Naive thymus-derived CD8-positive, alpha-beta T cell (primary cell): Measurements from ENCODE around the gene MALT1. TPM values are rescaled to one million over a fixed set of nuclear protein-coding genes. Genes with fewer than 3 reads are reported as not detected.
A peak's percentile ranks its signal among the peaks of the same experiment; 100 is the strongest.

Experiments used
- ATAC-seq, 2 donors: fragments of 150-1000 bp; cut with Tn5 transposase in 1 of 2; sonication (Bioruptor Pico), chemical (Tn5 transposase) in 1 of 2; 1 replicate in 1 of 2; 2 replicates in 1 of 2; pipeline ENCODE4 v1.10.0; 2021; ENCODE audit warnings: mild to moderate bottlenecking in 2 of 2, moderate library complexity in 2 of 2
- POLR2A ChIA-PET: fragments of 350-600 bp; sonication (Branson Sonifier 250); formaldehyde crosslinking; loops from one replicate; lab custom pipeline; 2021; ENCODE audit warnings: antibody characterized with exemption; lab: Charles Lee
- DNase-seq, 10 donors: peaks; one replicate each; pipeline versions ENCODE4 v3.0.0 to v3.0.0-alpha.2; 2020 to 2022
- H3K27ac Mint-ChIP-seq, 10 donors: one replicate each; pipeline ENCODE4 v1.8.0; 2020 to 2022; ENCODE audit warnings: mild to moderate bottlenecking in 10 of 10, mixed read lengths in 10 of 10, moderate library complexity in 4 of 10, inconsistent platforms in 1 of 10
- H3K27me3 Mint-ChIP-seq, 5 donors: one replicate each; pipeline ENCODE4 v1.8.0; 2021 to 2022; ENCODE audit warnings: mixed read lengths in 5 of 5
- H3K36me3 Mint-ChIP-seq, 3 donors: one replicate each; pipeline ENCODE4 v1.8.0; 2020 to 2022; ENCODE audit warnings: mixed read lengths in 3 of 3, mild to moderate bottlenecking in 2 of 3, inconsistent platforms in 1 of 3
- H3K4me1 Mint-ChIP-seq, 4 donors: one replicate each; pipeline ENCODE4 v1.8.0; 2021 to 2022; ENCODE audit warnings: mixed read lengths in 4 of 4
- H3K4me3 Mint-ChIP-seq, 10 donors: one replicate each; pipeline ENCODE4 v1.8.0; 2020 to 2022; ENCODE audit warnings: mild to moderate bottlenecking in 10 of 10, mixed read lengths in 10 of 10, moderate library complexity in 6 of 10, inconsistent platforms in 1 of 10
- H3K9me3 Mint-ChIP-seq, 9 donors: one replicate each; pipeline ENCODE4 v1.8.0; 2020 to 2022; ENCODE audit warnings: mixed read lengths in 9 of 9, mild to moderate bottlenecking in 3 of 9, inconsistent platforms in 1 of 9, moderate library complexity in 1 of 9
- polyA plus RNA-seq, 3 donors: library from polyadenylated mRNA; unstranded; fragments of 300-500 nt; fragmentation: Illumina TruSeq; gene quantifications; one replicate each; pipeline ENCODE4 v1.2.3, GENCODE V29; 2021
- total RNA-seq, 8 experiments: library from RNA in 2 of 8; stranded (reverse) in 2 of 8; gene quantifications; one replicate each; pipeline ENCODE4 v1.2.3 and lab custom pipeline; 2021 to 2026

The MALT1 gene
- total and polyA plus RNA-seq, 5 experiments from 2014 or later, result 24.7 to 78.6 (median 37.1) TPM

DNA sequence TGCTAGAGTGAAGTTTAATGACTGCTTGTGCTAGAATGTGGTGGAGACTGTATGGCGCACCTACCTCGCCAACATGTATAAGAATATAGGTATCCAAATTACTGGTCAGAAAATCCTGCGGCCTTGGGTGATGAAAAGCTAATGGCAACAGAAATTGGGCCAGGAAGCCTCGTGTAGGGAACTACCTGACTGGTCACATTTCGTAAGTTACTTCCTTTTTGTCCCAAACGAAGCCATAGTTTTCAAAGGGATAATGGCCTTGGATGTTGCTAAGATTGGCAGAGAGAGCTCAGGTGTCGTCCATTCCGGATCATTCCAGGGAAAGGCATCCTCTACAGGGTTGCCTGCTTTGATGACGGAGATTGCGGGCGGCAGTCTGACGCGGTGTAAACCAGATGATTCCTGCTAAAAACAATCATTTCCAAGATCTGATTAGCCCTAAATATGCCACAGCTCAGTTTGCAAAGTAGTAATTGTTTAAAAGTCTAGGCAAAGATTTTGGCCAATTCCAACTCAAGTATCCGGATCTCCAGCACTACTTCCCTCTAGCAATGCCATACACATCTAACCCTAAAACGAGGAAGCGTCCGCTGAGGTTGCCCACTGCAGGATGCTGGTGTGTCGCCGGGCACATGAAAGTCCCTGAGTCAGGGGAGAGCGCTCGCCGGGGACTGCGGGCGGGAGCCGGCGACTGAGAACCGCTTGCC lies 708 bp upstream of the MALT1 start:
- H3K9me3 Mint-ChIP-seq, result no peaks in the 10 kb centered on the region
- ATAC-seq (no peak), DNase-seq (no peak)
- H3K4me3 Mint-ChIP-seq, result peak overlapping the region; percentile 69 to 95 (median 88)
- peaks cover 0 to 13% (median 0%) of the 10 kb centered on the region in 3 donors for H3K36me3 Mint-ChIP-seq
- peaks cover 16 to 62% (median 45%) of the 10 kb centered on the region in 4 donors for H3K4me1 Mint-ChIP-seq
- H3K27me3 Mint-ChIP-seq, result no peaks in the 10 kb centered on the region
- POLR2A ChIA-PET, result interaction anchor here (0.6 to 7.3 kb wide), 27 partner anchors 8 to 168 kb away, joined by 3 to 113 read pairs (median 9); partner anchors contain the start of gene ALPK2
- H3K27ac Mint-ChIP-seq, result peak overlapping the region; percentile 63 to 95 (median 86)

DNA sequence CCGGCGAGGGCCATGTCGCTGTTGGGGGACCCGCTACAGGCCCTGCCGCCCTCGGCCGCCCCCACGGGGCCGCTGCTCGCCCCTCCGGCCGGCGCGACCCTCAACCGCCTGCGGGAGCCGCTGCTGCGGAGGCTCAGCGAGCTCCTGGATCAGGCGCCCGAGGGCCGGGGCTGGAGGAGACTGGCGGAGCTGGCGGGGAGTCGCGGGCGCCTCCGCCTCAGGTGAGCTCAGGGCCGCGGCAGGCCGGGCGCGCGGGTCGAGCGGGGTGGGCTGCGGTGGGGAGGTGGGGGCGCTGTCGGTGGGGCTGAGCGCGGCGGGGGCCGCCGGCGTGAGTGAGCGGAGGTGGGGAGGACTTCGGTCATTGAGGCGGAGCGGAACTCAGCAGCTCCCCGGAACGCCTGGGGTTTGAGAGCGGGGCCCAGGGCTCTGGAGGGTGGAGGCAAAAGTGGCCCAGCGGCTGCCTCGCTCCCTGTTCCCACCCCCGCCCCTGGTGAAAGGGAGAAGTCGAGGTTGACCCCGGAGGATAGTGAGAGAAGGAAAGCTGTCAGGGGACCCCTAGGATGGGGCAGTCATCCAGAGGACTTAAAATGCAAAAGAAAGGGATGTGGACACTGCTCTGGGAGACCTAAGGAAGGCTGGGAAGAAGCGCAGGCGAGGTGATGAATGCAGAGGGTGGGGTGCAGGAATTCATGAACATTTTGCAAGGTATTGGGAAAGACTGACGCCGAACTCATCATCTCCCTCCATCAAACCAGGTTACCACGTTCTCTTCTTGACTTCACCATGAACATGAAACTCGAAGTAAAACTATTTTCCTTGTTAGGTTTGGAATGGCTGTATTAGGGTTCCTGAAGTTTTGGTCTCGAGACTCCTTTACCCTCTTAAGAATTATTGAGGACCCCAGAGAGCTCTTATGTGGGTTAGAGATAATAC lies 633 bp downstream of the MALT1 start:
- H3K27ac Mint-ChIP-seq, result peak overlapping the region; percentile 88 to 98 (median 94)

GRCh38 chr18:58674159-58674558 lies 2.9 kb downstream of the MALT1 start:
- Mint-ChIP-seq H3K36me3 (peaks cover 0 to 19% (median 0%) of the 10 kb centered on the region in 3 donors), H3K27ac (peak overlapping the region in 7 of 10 donors; percentile 1 to 79 (median 43)), H3K27me3 (no peaks in the 10 kb centered on the region), H3K4me1 (peaks cover 29 to 82% (median 71%) of the 10 kb centered on the region in 4 donors), H3K4me3 (peak overlapping the region in 9 of 10 donors; percentile 38 to 95 (median 54)), H3K9me3 (no peaks in the 10 kb centered on the region)
- no peak for DNase-seq
- no peak for ATAC-seq
- POLR2A ChIA-PET, result interaction anchor here (6.0 kb wide), 1 partner anchor 15 kb away, joined by 98 read pairs; no protein-coding TSS in a partner anchor

More for the DNA sequence above, 633 bp downstream of the MALT1 start:
- Mint-ChIP-seq H3K4me1 (peaks cover 25 to 67% (median 56%) of the 10 kb centered on the region in 4 donors), H3K9me3 (no peaks in the 10 kb centered on the region), H3K27me3 (no peaks in the 10 kb centered on the region), H3K36me3 (peaks cover 0 to 19% (median 0%) of the 10 kb centered on the region in 3 donors), H3K4me3 (peak overlapping the region; percentile 91 to 97 (median 94))
- POLR2A ChIA-PET, result interaction anchor here (0.7 to 7.3 kb wide), 28 partner anchors 11 to 146 kb away, joined by 3 to 113 read pairs (median 8); partner anchors contain the start of gene ALPK2
- ATAC-seq (peak; percentile 57 to 62), DNase-seq (peak in 4 of 10 donors; percentile 17 to 77 (median 54))

GRCh38 chr18:58674863-58675472 lies 3.7 kb downstream of the MALT1 start:
- peaks cover 0 to 22% (median 0%) of the 10 kb centered on the region in 3 donors for H3K36me3 Mint-ChIP-seq
- no peaks in the 10 kb centered on the region for H3K27me3 Mint-ChIP-seq
- peak overlapping the region in 7 of 10 donors; percentile 38 to 66 (median 54) for H3K4me3 Mint-ChIP-seq
- peaks cover 28 to 77% (median 70%) of the 10 kb centered on the region in 4 donors for H3K4me1 Mint-ChIP-seq
- no peak for DNase-seq
- no peak for ATAC-seq
- H3K9me3 Mint-ChIP-seq, result no peaks in the 10 kb centered on the region
- H3K27ac Mint-ChIP-seq, result peak overlapping the region in 6 of 10 donors; percentile 1 to 79 (median 40)
- POLR2A ChIA-PET, result interaction anchor here (0.7 to 6.0 kb wide), 2 partner anchors 9 to 14 kb away, joined by 3 to 98 read pairs; no protein-coding TSS in a partner anchor

DNA sequence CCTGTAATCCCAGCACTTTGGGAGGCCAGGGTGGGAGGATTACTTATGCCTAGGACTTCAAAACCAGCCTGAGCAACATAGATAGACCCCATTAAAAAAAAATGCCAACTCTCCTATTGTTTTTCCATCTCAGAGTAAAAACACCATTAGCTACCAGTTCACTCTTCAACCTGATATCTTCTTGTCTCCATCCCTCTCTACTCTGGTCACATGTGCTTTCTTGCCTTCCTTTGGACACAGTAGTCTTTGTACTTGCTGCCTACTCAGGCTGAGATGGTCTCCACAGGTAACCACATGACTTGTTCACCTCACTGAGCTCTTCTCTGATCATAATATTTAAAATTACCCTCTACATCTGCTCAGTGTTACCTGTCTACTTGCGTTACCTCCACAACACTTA lies 5.0 kb downstream of the MALT1 start:
- no peak for DNase-seq
- POLR2A ChIA-PET, result interaction anchor here (1.0 kb wide), 1 partner anchor 9 kb away, joined by 4 read pairs; no protein-coding TSS in a partner anchor
- H3K4me3 Mint-ChIP-seq, result peak overlapping the region in 7 of 10 donors; percentile 22 to 66 (median 46)

GRCh38 chr18:58682429-58683069 lies 11.3 kb downstream of the MALT1 start:
- Mint-ChIP-seq H3K4me1 (peaks cover 20 to 66% (median 61%) of the 10 kb centered on the region in 4 donors), H3K4me3 (no peak overlapping the region), H3K27ac (peak overlapping the region in 9 of 10 donors; percentile 9 to 81 (median 40)), H3K9me3 (no peaks in the 10 kb centered on the region), H3K27me3 (no peaks in the 10 kb centered on the region), H3K36me3 (peaks cover 0 to 61% (median 29%) of the 10 kb centered on the region in 3 donors)
- POLR2A ChIA-PET, result interaction anchor here (0.8 to 4.2 kb wide), 2 partner anchors 9 to 11 kb away, joined by 4 to 36 read pairs; partner anchors contain the start of gene MALT1
- ATAC-seq, result no peak
- no peak for DNase-seq

More for the DNA sequence above, 5.0 kb downstream of the MALT1 start:
- no peaks in the 10 kb centered on the region for H3K9me3 Mint-ChIP-seq
- ATAC-seq, result no peak
- peaks cover 0 to 29% (median 0%) of the 10 kb centered on the region in 3 donors for H3K36me3 Mint-ChIP-seq
- peaks cover 31 to 76% (median 71%) of the 10 kb centered on the region in 4 donors for H3K4me1 Mint-ChIP-seq
- H3K27me3 Mint-ChIP-seq, result no peaks in the 10 kb centered on the region
- H3K27ac Mint-ChIP-seq, result peak overlapping the region in 7 of 10 donors; percentile 12 to 75 (median 53)

DNA sequence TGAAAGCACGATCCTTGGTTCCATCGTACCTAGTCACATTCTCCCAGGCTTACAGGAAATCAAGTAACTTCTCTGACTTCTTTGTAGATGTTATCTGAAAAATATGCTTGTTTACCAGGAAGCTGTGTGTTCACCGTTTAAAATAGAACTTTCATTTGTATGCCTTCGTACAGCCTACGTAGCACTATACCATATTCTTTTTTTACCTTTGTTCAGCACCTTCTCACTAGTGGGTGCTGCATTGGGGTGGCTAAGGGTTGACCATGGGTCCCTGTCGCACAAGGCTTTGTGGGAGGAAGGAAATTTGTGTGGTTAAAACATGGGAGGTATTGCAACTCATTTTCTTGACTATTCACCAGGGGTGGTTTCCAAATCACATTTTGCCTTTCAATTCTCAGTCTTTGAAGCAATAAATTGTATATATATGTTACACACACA lies 16.6 kb downstream of the MALT1 start:
- H3K27me3 Mint-ChIP-seq, result no peaks in the 10 kb centered on the region
- POLR2A ChIA-PET, result interaction anchor here (1.1 to 9.0 kb wide), 5 partner anchors 10 to 29 kb away, joined by 3 to 98 read pairs (median 4); partner anchors contain the start of gene MALT1

DNA sequence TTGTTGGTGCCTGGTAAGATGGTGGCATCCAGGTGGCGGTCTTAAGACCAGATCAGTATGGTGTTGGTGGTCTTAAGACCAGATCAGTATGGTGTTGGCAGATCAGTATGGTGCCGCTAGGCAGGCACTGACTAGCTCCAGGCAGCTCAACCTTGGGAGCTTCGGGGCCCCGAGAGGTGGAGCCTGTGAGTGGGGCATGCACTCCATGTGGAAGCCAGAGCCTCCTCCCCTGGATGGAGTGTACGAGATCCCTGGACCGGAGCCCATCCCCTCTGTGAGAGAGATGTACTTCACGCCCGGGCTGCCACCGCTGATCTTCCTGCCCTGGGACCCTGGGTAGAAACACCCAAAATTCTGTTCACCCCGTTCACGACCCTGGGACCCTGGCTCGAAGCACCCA lies 19.0 kb downstream of the MALT1 start:
- POLR2A ChIA-PET, result interaction anchor here (1.6 to 9.0 kb wide), 2 partner anchors 18 to 31 kb away, joined by 13 to 98 read pairs; partner anchors contain the start of gene MALT1
- H3K27me3 Mint-ChIP-seq, result no peaks in the 10 kb centered on the region
- no peak for ATAC-seq
- H3K27ac Mint-ChIP-seq, result peak overlapping the region in 9 of 10 donors; percentile 5 to 100 (median 81)
- DNase-seq, result no peak
- H3K36me3 Mint-ChIP-seq, result peaks cover 15 to 39% (median 29%) of the 10 kb centered on the region in 3 donors
- no peaks in the 10 kb centered on the region for H3K9me3 Mint-ChIP-seq
- H3K4me1 Mint-ChIP-seq, result peaks cover 34 to 93% (median 87%) of the 10 kb centered on the region in 4 donors
- H3K4me3 Mint-ChIP-seq, result peak overlapping the region in 7 of 10 donors; percentile 24 to 67 (median 41)

More for the DNA sequence above, 16.6 kb downstream of the MALT1 start:
- DNase-seq (peak in 9 of 10 donors; percentile 34 to 87 (median 71)), ATAC-seq (peak; percentile 92 to 97)
- Mint-ChIP-seq H3K9me3 (no peaks in the 10 kb centered on the region), H3K36me3 (peaks cover 3 to 55% (median 30%) of the 10 kb centered on the region in 3 donors), H3K4me3 (peak overlapping the region; percentile 60 to 90 (median 82)), H3K4me1 (peaks cover 30 to 79% (median 72%) of the 10 kb centered on the region in 4 donors), H3K27ac (peak overlapping the region; percentile 91 to 100 (median 96))

- peak overlapping the region in 7 of 10 donors; percentile 5 to 97 (median 65) for H3K27ac Mint-ChIP-seq
- no peaks in the 10 kb centered on the region for H3K9me3 Mint-ChIP-seq
- H3K4me3 Mint-ChIP-seq, result peak overlapping the region in 3 of 10 donors; percentile 3 to 63 (median 12)
- peaks cover 41 to 94% (median 89%) of the 10 kb centered on the region in 4 donors for H3K4me1 Mint-ChIP-seq
- DNase-seq, result no peak
- ATAC-seq, result no peak
- POLR2A ChIA-PET, result interaction anchor here (1.0 to 9.0 kb wide), 3 partner anchors 9 to 31 kb away, joined by 4 to 98 read pairs (median 5); partner anchors contain the start of gene MALT1
- no peaks in the 10 kb centered on the region for H3K27me3 Mint-ChIP-seq
- H3K36me3 Mint-ChIP-seq, result peaks cover 21 to 39% (median 32%) of the 10 kb centered on the region in 3 donors
Measured at GRCh38 chr18:58691256-58691655, 20.0 kb downstream of the MALT1 start.

GRCh38 chr18:58692422-58693185 lies 21.3 kb downstream of the MALT1 start:
- peaks cover 40 to 94% (median 83%) of the 10 kb centered on the region in 4 donors for H3K4me1 Mint-ChIP-seq
- peak overlapping the region; percentile 9 to 93 (median 62) for H3K27ac Mint-ChIP-seq
- H3K9me3 Mint-ChIP-seq, result no peaks in the 10 kb centered on the region
- POLR2A ChIA-PET, result interaction anchor here (1.0 to 9.0 kb wide), 3 partner anchors 13 to 32 kb away, joined by 3 to 98 read pairs (median 5); partner anchors contain the start of gene MALT1
- no peaks in the 10 kb centered on the region for H3K27me3 Mint-ChIP-seq
- peak overlapping the region in 9 of 10 donors; percentile 17 to 71 (median 58) for H3K4me3 Mint-ChIP-seq
- ATAC-seq, result peak; percentile 26 to 44
- DNase-seq, result peak in 5 of 10 donors; percentile 21 to 57 (median 28)
- peaks cover 21 to 45% (median 38%) of the 10 kb centered on the region in 3 donors for H3K36me3 Mint-ChIP-seq
